Measurements from ENCODE around the gene FBRS. TPM values are rescaled to one million over a fixed set of nuclear protein-coding genes. Genes with fewer than 3 reads are reported as not detected.

The FBRS gene
- total and polyA plus RNA-seq, 2 of the 8 experiments (the other 6 are each of a cell fraction or from before 2014, with no cell fraction given), result 2.4 to 13.9 TPM

- no peak overlapping the region for H2AK5ac ChIP-seq (ENCODE audit: low read depth, low read length)
- H3K79me2 ChIP-seq (ENCODE audit: control insufficient read depth in 1 of 2, insufficient read depth in 2 of 2, low read length in 2 of 2), result no peaks in the 10 kb centered on the region
- no peak for DNase-seq (ENCODE audit: low read depth in 1 of 2, low spot score in 2 of 2)
- H3K23me2 ChIP-seq (ENCODE audit: low read depth, low read length), result no peaks in the 10 kb centered on the region
- H3K27me3 ChIP-seq (replicated peaks in 1 of 4; ENCODE audit: control insufficient read depth in 3 of 4, extremely low read depth in 1 of 4, insufficient read depth in 3 of 4, low read length in 3 of 4), result no peaks in the 10 kb centered on the region
- H2BK120ac ChIP-seq (replicated peaks; ENCODE audit: low read depth, low read length), result no peak overlapping the region
- no peak overlapping the region for H4K91ac ChIP-seq (replicated peaks; ENCODE audit: insufficient read length, low read length)
- H3K4me3 ChIP-seq (ENCODE audit: extremely low read depth in 1 of 4, insufficient read depth in 2 of 4, low read depth in 3 of 4, low read length in 4 of 4), result no peak overlapping the region
- H3K4ac ChIP-seq (replicated peaks; ENCODE audit: insufficient read length, low read depth, low read length), result no peak overlapping the region
- no peaks in the 10 kb centered on the region for H3K9me3 ChIP-seq (ENCODE audit: insufficient read depth in 2 of 2, low read depth in 1 of 2, low read length in 1 of 2)
- no peak overlapping the region for H2BK20ac ChIP-seq (ENCODE audit: low read length)
- no peak overlapping the region for H3K56ac ChIP-seq (replicated peaks; ENCODE audit: insufficient read length, low read depth, low read length)
- no peak overlapping the region for H3K27ac ChIP-seq (ENCODE audit: low read depth, low read length)
- no peak for FAIRE-seq
- no peak overlapping the region for H3K23ac ChIP-seq (ENCODE audit: insufficient read length)
- no peak overlapping the region for H2BK12ac ChIP-seq (ENCODE audit: low read depth, low read length)
- H3K4me2 ChIP-seq (ENCODE audit: insufficient read depth in 1 of 2, low read depth in 2 of 2, low read length in 2 of 2), result no peak overlapping the region
- no peak overlapping the region for H4K8ac ChIP-seq (ENCODE audit: extremely low read depth, insufficient read depth, low read length)
- no peak overlapping the region for H3K9ac ChIP-seq (replicated peaks in 1 of 4; ENCODE audit: extremely low read depth in 1 of 4, low read depth in 3 of 4, low read length in 3 of 4)
- no peak for TF ChIP-seq TAF1 (IDR thresholded peaks at IDR 0.05; ENCODE audit: low read depth, low read length)
- TF ChIP-seq NRF1 (IDR thresholded peaks at IDR 0.05; ENCODE audit: low read depth, low read length), result no peak
- TF ChIP-seq SAP30 (IDR thresholded peaks at IDR 0.05; ENCODE audit: insufficient read depth, insufficient replicate concordance, low read length), result no peak
- no peak for TF ChIP-seq NANOG (IDR thresholded peaks at IDR 0.05; ENCODE audit: insufficient read depth, low read depth, low read length, poor library complexity, severe bottlenecking)
- TF ChIP-seq PHF8 (conservative IDR thresholded peaks at IDR 0.05; ENCODE audit: low read depth, low read length), result no peak
- TF ChIP-seq JUND (IDR thresholded peaks at IDR 0.05; ENCODE audit: low read length), result no peak
- TF ChIP-seq CTCF (IDR thresholded peaks at IDR 0.05; ENCODE audit: control extremely low read depth in 1 of 3, insufficient read depth in 1 of 3, low read depth in 1 of 3, low read length in 3 of 3), result no peak
- H4K20me1 ChIP-seq (replicated peaks in 1 of 2; ENCODE audit: control insufficient read depth in 1 of 2, insufficient read depth in 2 of 2, low read length in 2 of 2), result peaks cover 13 to 23% of the 10 kb centered on the region in 2 experiments
- H2BK5ac ChIP-seq (ENCODE audit: low read depth, low read length), result no peak overlapping the region
- H2AFZ ChIP-seq (ENCODE audit: low read length), result no peak overlapping the region
- CTCF ChIA-PET (ENCODE audit: partially characterized antibody), result interaction anchor here (0.9 kb wide), 1 partner anchor 134 kb away, joined by 3 read pairs; no protein-coding TSS in a partner anchor
- no peak overlapping the region for H3K18ac ChIP-seq (ENCODE audit: extremely low read depth, low read length)
- POLR2A ChIA-PET (ENCODE audit: partially characterized antibody), result interaction anchor here (0.7 to 12.1 kb wide), 14 partner anchors 11 to 63 kb away, joined by 3 to 80 read pairs (median 4); partner anchors contain the start of genes PHKG2 and SRCAP
- no peak overlapping the region for H3K14ac ChIP-seq (ENCODE audit: insufficient read length)
- 92% methylated on average over 1 of the region's 1 CpG; no CpG with 5 or more reads in 1 of the 2 experiments for WGBS, 2 experiments (ENCODE audit: extremely low coverage in 1 of 2, insufficient coverage in 1 of 2, insufficient read length in 1 of 2, insufficient replicate concordance in 2 of 2, low coverage in 1 of 2, low lambda C conversion rate in 2 of 2, missing lambda C conversion rate in 1 of 2)
- H2BK15ac ChIP-seq (ENCODE audit: low read length), result no peak overlapping the region
- peaks cover 57 to 88% (median 82%) of the 10 kb centered on the region in 4 experiments for H3K36me3 ChIP-seq (ENCODE audit: control insufficient read depth in 2 of 4, insufficient read depth in 4 of 4, low read length in 3 of 4)
- H4K5ac ChIP-seq (ENCODE audit: insufficient read length, low read depth, low read length), result no peak overlapping the region
- 0 out of 2 replicates have a peak, but pooled peaks cover 3% of the 10 kb centered on the region for H3K79me1 ChIP-seq (ENCODE audit: low read depth, low read length)
- H3K4me1 ChIP-seq (replicated peaks in 1 of 4; ENCODE audit: control insufficient read depth in 3 of 4, insufficient read depth in 4 of 4, low read length in 3 of 4), result no peaks in the 10 kb centered on the region
These were observed 53.5 kb downstream of the FBRS start for GRCh38 chr16:30711712-30712111.
